Cardiac muscle cell (in vitro differentiated cells and primary cell): ENCODE data around the gene CRIP1. TPM values are rescaled to one million over a fixed set of nuclear protein-coding genes. Genes with fewer than 3 reads are reported as not detected.

Experiments
- DNase-seq, 2 donors: peaks; one replicate each; pipeline versions ENCODE4 v3.0.0 to v3.0.0-alpha.2; 2010 to 2017; ENCODE audit warnings: low read depth in 1 of 2, low spot score in 1 of 2
- H3K27ac ChIP-seq: fragments of 200-600 bp; sonication (generic); 2 replicates; pipeline ENCODE4 v1.5.1; 2016
- H3K27me3 ChIP-seq: fragments of 200-600 bp; sonication (generic); 2 replicates; pipeline ENCODE4 v1.6.0; 2016; ENCODE audit warnings: control low read depth
- H3K36me3 ChIP-seq: fragments of 200-600 bp; sonication (generic); 2 replicates; pipeline ENCODE4 v1.5.1; 2016; ENCODE audit warnings: control low read depth
- H3K4me1 ChIP-seq: fragments of 200-600 bp; sonication (generic); 2 replicates; pipeline ENCODE4 v1.8.1; 2017; ENCODE audit warnings: low read depth, mild to moderate bottlenecking, mixed run types
- H3K4me3 ChIP-seq: fragments of 200-600 bp; sonication (generic); 2 replicates; pipeline ENCODE4 v1.5.1; 2016; ENCODE audit warnings: mild to moderate bottlenecking
- H3K9me3 ChIP-seq: fragments of 200-600 bp; sonication (generic); 2 replicates; pipeline ENCODE4 v1.5.1; 2017; ENCODE audit warnings: low read depth, mild to moderate bottlenecking, control low read depth
- polyA plus RNA-seq: library from polyadenylated mRNA; unstranded; fragments of >200 nt; fragmentation: Nextera tagmentation; extraction: Ambion mirVana; gene quantifications from 2 replicates; pipeline ENCODE4 v1.2.1, GENCODE V29; 2016
- total RNA-seq: library from RNA; depleted of rRNA; stranded (reverse); fragments of >200 nt; gene quantifications from 2 replicates; pipeline ENCODE4 v1.2.3, GENCODE V29; 2016
- TF ChIP-seq, protein P1 (sequence below): IDR thresholded peaks from 2 replicates; pipeline ENCODE4 v1.5.1; 2012; ENCODE audit warnings: low read depth, mild to moderate bottlenecking, low read length

Gene CRIP1
- total and polyA plus RNA-seq, 2 experiments from 2014 or later, result 51.1 to 196 TPM

- Histone ChIP-seq H3K9me3 (no peaks in the 10 kb centered on the region), H3K27me3 (no peaks in the 10 kb centered on the region), H3K27ac (peak overlapping the region; percentile 11), H3K4me3 (peak overlapping the region; percentile 37), H3K4me1 (peaks cover 12% of the 10 kb centered on the region), H3K36me3 (no peaks in the 10 kb centered on the region)
- DNase-seq, result peak in 1 of 2 donors; percentile 32
- TF ChIP-seq, protein P1, sequence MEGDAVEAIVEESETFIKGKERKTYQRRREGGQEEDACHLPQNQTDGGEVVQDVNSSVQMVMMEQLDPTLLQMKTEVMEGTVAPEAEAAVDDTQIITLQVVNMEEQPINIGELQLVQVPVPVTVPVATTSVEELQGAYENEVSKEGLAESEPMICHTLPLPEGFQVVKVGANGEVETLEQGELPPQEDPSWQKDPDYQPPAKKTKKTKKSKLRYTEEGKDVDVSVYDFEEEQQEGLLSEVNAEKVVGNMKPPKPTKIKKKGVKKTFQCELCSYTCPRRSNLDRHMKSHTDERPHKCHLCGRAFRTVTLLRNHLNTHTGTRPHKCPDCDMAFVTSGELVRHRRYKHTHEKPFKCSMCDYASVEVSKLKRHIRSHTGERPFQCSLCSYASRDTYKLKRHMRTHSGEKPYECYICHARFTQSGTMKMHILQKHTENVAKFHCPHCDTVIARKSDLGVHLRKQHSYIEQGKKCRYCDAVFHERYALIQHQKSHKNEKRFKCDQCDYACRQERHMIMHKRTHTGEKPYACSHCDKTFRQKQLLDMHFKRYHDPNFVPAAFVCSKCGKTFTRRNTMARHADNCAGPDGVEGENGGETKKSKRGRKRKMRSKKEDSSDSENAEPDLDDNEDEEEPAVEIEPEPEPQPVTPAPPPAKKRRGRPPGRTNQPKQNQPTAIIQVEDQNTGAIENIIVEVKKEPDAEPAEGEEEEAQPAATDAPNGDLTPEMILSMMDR, result no peak
These were observed 4.8 kb downstream of the CRIP1 start for GRCh38 chr14:105491366-105491973.

- TF ChIP-seq, protein P1, result no peak
- Histone ChIP-seq H3K27me3 (no peaks in the 10 kb centered on the region), H3K4me1 (peaks cover 12% of the 10 kb centered on the region), H3K36me3 (no peaks in the 10 kb centered on the region), H3K27ac (no peak overlapping the region), H3K9me3 (no peaks in the 10 kb centered on the region), H3K4me3 (no peak overlapping the region)
- no peak for DNase-seq
These were observed 5.6 kb downstream of the CRIP1 start for GRCh38 chr14:105492031-105492970.

DNA sequence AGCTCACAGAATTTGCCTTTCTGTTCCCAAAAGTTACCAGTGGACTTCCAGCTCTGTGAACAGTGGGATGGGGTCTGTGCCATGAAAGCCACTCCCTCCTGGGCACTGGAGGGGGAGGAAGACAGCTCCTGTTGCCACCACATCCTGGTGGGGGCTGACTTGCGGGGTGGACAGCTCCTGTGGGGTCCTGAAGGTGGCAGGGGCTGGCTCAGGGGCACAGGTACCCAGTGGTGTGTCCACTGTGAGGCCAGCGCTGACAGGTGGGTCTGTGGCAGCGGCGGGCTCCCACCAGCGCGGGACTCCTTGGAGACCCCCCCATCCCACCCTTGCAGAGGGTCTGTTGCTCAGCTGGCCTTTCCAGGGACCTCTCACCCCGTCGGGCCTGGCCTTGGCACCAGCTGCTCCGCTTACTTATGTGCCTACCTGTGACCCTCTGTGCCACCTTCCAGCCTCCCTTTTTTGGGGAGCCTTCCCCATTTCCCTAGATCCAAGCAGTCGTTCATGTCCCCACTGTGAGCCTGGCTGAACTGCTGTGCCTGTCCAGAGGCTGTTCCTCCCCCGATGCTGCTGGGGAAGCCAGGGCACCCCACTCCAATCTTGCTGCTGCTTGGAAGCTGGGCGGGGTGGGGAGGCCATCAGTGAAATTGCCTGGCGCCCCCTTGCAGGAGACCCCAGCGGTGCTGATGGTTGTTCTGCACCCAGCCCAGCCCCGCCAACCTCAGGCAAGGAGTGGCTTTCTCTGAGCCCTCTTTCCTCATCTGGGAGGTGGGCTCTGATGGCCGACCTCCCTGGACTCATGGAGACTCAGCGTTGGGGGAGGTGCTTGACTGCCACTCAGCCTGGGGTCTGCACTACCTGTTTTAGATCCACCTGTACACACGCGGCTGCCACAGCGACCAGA lies 6.5 kb downstream of the CRIP1 start:
- no peaks in the 10 kb centered on the region for H3K36me3 ChIP-seq
- no peaks in the 10 kb centered on the region for H3K27me3 ChIP-seq
- H3K9me3 ChIP-seq, result no peaks in the 10 kb centered on the region
- no peak overlapping the region for H3K27ac ChIP-seq
- H3K4me1 ChIP-seq, result peaks cover 12% of the 10 kb centered on the region
- DNase-seq, result no peak
- no peak overlapping the region for H3K4me3 ChIP-seq
- TF ChIP-seq, protein P1, result no peak

GRCh38 chr14:105493921-105494605 lies 7.4 kb downstream of the CRIP1 start:
- Histone ChIP-seq H3K27me3 (no peaks in the 10 kb centered on the region), H3K4me3 (no peak overlapping the region), H3K4me1 (peaks cover 4% of the 10 kb centered on the region), H3K9me3 (no peaks in the 10 kb centered on the region), H3K27ac (no peak overlapping the region), H3K36me3 (no peaks in the 10 kb centered on the region)
- no peak for DNase-seq
- TF ChIP-seq, protein P1, result no peak

DNA sequence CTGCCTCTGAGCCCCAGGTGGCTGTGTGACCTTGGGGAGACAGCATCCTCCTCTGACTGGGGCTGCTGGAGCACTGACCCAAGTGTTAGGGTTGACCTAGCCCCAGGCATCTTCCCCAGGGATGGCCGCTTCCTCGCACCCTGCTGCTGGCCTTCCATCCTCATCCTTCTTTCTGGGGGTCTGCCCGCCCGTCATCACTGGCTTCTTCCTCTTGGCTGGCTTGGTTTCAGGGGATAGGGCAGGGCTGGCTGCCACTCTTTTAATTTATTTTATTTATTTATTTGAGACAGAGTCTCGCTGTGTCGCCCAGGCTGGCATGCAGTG lies 7.9 kb downstream of the CRIP1 start:
- TF ChIP-seq, protein P1, result no peak
- H3K4me1 ChIP-seq, result no peaks in the 10 kb centered on the region
- H3K27me3 ChIP-seq, result no peaks in the 10 kb centered on the region
- no peak for DNase-seq
- H3K36me3 ChIP-seq, result no peaks in the 10 kb centered on the region
- H3K4me3 ChIP-seq, result no peak overlapping the region
- no peak overlapping the region for H3K27ac ChIP-seq
- H3K9me3 ChIP-seq, result no peaks in the 10 kb centered on the region
